MCF 10A (cell line): Measurements from ENCODE around the gene NMD3. TPM values are rescaled to one million over a fixed set of nuclear protein-coding genes. Genes with fewer than 3 reads are reported as not detected.
A peak's percentile ranks its signal among the peaks of the same experiment; 100 is the strongest.
"Not testable (repeated sequence)": the region's sequence is repeated elsewhere in the genome, so short reads cannot be mapped to it uniquely, and the experiment has no call there.

Experiments used
- BruUV-seq: library from RNA; stranded (reverse); fragments of 400-500 nt; replicated peaks from 2 replicates; lab custom pipeline; 2021; lab: Mats Ljungman, UMichigan
- CTCF ChIA-PET: fragments of 300-600 bp; sonication (Branson Sonifier 250); formaldehyde crosslinking; extraction: SDS; loops from one replicate; lab custom pipeline; 2021; ENCODE audit warnings: antibody characterized with exemption, inconsistent platforms; lab: Yijun Ruan, JAX
- POLR2A ChIA-PET: fragments of 300-600, 350-650 bp; sonication (Branson Sonifier 250); formaldehyde crosslinking; extraction: SDS; loops from one replicate; lab custom pipeline; 2020; ENCODE audit warnings: antibody characterized with exemption, inconsistent platforms; lab: Yijun Ruan, JAX
- DNase-seq: peaks from one replicate; pipeline ENCODE4 v3.0.0-alpha.2; 2018; ENCODE audit not compliant: unreplicated experiment
- H3K27ac Mint-ChIP-seq: one replicate; pipeline ENCODE4 v1.8.0; 2022; ENCODE audit warnings: mild to moderate bottlenecking, low read depth, mixed read lengths; ENCODE audit not compliant: unreplicated experiment
- H3K27me3 Mint-ChIP-seq: one replicate; pipeline ENCODE4 v1.8.0; 2022; ENCODE audit warnings: mixed read lengths; ENCODE audit not compliant: insufficient read depth, unreplicated experiment
- H3K36me3 Mint-ChIP-seq: one replicate; pipeline ENCODE4 v1.8.0; 2022; ENCODE audit warnings: mild to moderate bottlenecking, moderate library complexity, mixed read lengths; ENCODE audit not compliant: insufficient read depth, unreplicated experiment
- H3K4me1 Mint-ChIP-seq: one replicate; pipeline ENCODE4 v1.8.0; 2022; ENCODE audit warnings: mixed read lengths; ENCODE audit not compliant: insufficient read depth, unreplicated experiment
- H3K4me3 Mint-ChIP-seq: one replicate; pipeline ENCODE4 v1.8.0; 2022; ENCODE audit warnings: mild to moderate bottlenecking, moderate library complexity, mixed read lengths; ENCODE audit not compliant: unreplicated experiment
- H3K9me3 Mint-ChIP-seq: one replicate; pipeline ENCODE4 v1.8.0; 2022; ENCODE audit warnings: mixed read lengths; ENCODE audit not compliant: unreplicated experiment
- intact Hi-C: fragments of 100-400 bp; cut with micrococcal nuclease; formaldehyde crosslinking; loops from 2 replicates; pipeline ENCODE4 v1.14.1; 2022
- total RNA-seq: library from RNA; stranded (reverse); gene quantifications from 2 replicates; pipeline ENCODE4 v1.2.3, GENCODE V29; 2022
- TF ChIP-seq, protein P1 (sequence below): fragments of 200-600 bp; IDR thresholded peaks from one replicate; pipeline ENCODE4 v1.8.0; 2022; ENCODE audit warnings: antibody characterized with exemption, mild to moderate bottlenecking; ENCODE audit not compliant: unreplicated experiment

The NMD3 gene
- total RNA-seq, 1 experiment from 2014 or later = 84.6 TPM

GRCh38 chr3:161275919-161276318 is 54.8 kb downstream of the NMD3 start:
- Mint-ChIP-seq H3K9me3 (peaks cover 13% of the 10 kb centered on the region), H3K4me1 (peaks cover 4% of the 10 kb centered on the region), H3K27me3 (no peaks in the 10 kb centered on the region), H3K4me3 (no peak overlapping the region), H3K27ac (no peak overlapping the region), H3K36me3 (peaks cover 6% of the 10 kb centered on the region)
- no TSS peak for BruUV-seq
- ChIA-PET POLR2A (interaction anchor here (1.0 to 2.5 kb wide), 7 partner anchors 9 to 137 kb away, joined by 3 to 9 read pairs (median 4); no protein-coding TSS in a partner anchor), CTCF (interaction anchor here (0.5 to 5.4 kb wide), 28 partner anchors 9 to 1113 kb away, joined by 3 to 110 read pairs (median 4); no protein-coding TSS in a partner anchor)
- DNase-seq = peak; percentile 43
- intact Hi-C loops = no loop called here
- TF ChIP-seq, protein P1, sequence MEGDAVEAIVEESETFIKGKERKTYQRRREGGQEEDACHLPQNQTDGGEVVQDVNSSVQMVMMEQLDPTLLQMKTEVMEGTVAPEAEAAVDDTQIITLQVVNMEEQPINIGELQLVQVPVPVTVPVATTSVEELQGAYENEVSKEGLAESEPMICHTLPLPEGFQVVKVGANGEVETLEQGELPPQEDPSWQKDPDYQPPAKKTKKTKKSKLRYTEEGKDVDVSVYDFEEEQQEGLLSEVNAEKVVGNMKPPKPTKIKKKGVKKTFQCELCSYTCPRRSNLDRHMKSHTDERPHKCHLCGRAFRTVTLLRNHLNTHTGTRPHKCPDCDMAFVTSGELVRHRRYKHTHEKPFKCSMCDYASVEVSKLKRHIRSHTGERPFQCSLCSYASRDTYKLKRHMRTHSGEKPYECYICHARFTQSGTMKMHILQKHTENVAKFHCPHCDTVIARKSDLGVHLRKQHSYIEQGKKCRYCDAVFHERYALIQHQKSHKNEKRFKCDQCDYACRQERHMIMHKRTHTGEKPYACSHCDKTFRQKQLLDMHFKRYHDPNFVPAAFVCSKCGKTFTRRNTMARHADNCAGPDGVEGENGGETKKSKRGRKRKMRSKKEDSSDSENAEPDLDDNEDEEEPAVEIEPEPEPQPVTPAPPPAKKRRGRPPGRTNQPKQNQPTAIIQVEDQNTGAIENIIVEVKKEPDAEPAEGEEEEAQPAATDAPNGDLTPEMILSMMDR = no peak

GRCh38 chr3:161282387-161282786 is 61.3 kb downstream of the NMD3 start:
- CTCF ChIA-PET, H3K27ac Mint-ChIP-seq, H3K4me1 Mint-ChIP-seq, H3K4me3 Mint-ChIP-seq, H3K27me3 Mint-ChIP-seq, BruUV-seq, DNase-seq, H3K36me3 Mint-ChIP-seq, POLR2A ChIA-PET, intact Hi-C loops: not testable (repeated sequence)
- H3K9me3 Mint-ChIP-seq = peaks cover 13% of the 10 kb centered on the region

- Mint-ChIP-seq H3K27me3 (no peaks in the 10 kb centered on the region), H3K36me3 (no peaks in the 10 kb centered on the region), H3K4me1 (peaks cover 6% of the 10 kb centered on the region), H3K4me3 (peak overlapping the region; percentile 8), H3K27ac (no peak overlapping the region), H3K9me3 (no peaks in the 10 kb centered on the region)
- no TSS peak for BruUV-seq
- TF ChIP-seq, protein P1 = no peak
- intact Hi-C loops = no loop called here
- ChIA-PET CTCF (interaction anchor here (0.8 to 3.4 kb wide), 4 partner anchors 9 to 123 kb away, joined by 3 to 32 read pairs (median 6); no protein-coding TSS in a partner anchor), POLR2A (interaction anchor here (0.6 to 2.5 kb wide), 9 partner anchors 9 to 607 kb away, joined by 3 to 8 read pairs (median 4); partner anchors contain the start of gene PPM1L)
- DNase-seq = peak; percentile 77
These were observed 63.9 kb downstream of the NMD3 start for GRCh38 chr3:161284989-161285388.

- no TSS peak for BruUV-seq
- intact Hi-C loops = no loop called here
- no peak for DNase-seq
- TF ChIP-seq, protein P1 = no peak
- Mint-ChIP-seq H3K9me3 (no peaks in the 10 kb centered on the region), H3K27ac (no peak overlapping the region), H3K27me3 (no peaks in the 10 kb centered on the region), H3K36me3 (no peaks in the 10 kb centered on the region), H3K4me1 (peaks cover 20% of the 10 kb centered on the region), H3K4me3 (no peak overlapping the region)
- CTCF ChIA-PET = interaction anchor here (0.8 to 1.7 kb wide), 5 partner anchors 11 to 119 kb away, joined by 3 to 6 read pairs (median 4); no protein-coding TSS in a partner anchor
- POLR2A ChIA-PET = interaction anchor here (0.6 kb wide), 1 partner anchor 723 kb away, joined by 3 read pairs; no protein-coding TSS in a partner anchor
These were observed 68.1 kb downstream of the NMD3 start for GRCh38 chr3:161289174-161289573.
